HepG2 (cell line): ENCODE results near the gene DHRS4L2. TPM values are rescaled to one million over a fixed set of nuclear protein-coding genes. Genes with fewer than 3 reads are reported as not detected.

Experiments
- ATF7 ChIP-seq, 2 experiments: fragments of 450-650 bp in 1 of 2; sonication (generic) in 1 of 2; formaldehyde crosslinking in 1 of 2; IDR thresholded peaks; 2 replicates each; pipeline versions ENCODE4 v1.4.0 to v1.6.1; 2016 to 2020; ENCODE audit warnings: antibody characterized with exemption in 1 of 2, mild to moderate bottlenecking in 1 of 2, missing genetic modification reagents in 1 of 2
- HOXA7 ChIP-seq: sonication (generic); formaldehyde crosslinking; IDR thresholded peaks from 2 replicates; pipeline ENCODE4 v1.8.1; 2022; ENCODE audit warnings: mild to moderate bottlenecking, missing genetic modification reagents, moderate library complexity
- JUNB ChIP-seq: sonication (generic); formaldehyde crosslinking; IDR thresholded peaks from 2 replicates; pipeline ENCODE4 v1.8.0; 2022; ENCODE audit warnings: missing genetic modification reagents, mild to moderate bottlenecking, borderline replicate concordance
- PCBP1 ChIP-seq: fragments of 200-400 bp; formaldehyde crosslinking; IDR thresholded peaks from 2 replicates; pipeline ENCODE4 v1.6.1; 2017; ENCODE audit warnings: mild to moderate bottlenecking, low read depth, low read length, borderline replicate concordance
- REXO4 ChIP-seq: sonication (generic); formaldehyde crosslinking; IDR thresholded peaks from 2 replicates; pipeline ENCODE4 v1.8.0; 2022; ENCODE audit warnings: missing genetic modification reagents, mild to moderate bottlenecking, borderline replicate concordance
- SATB2 ChIP-seq: sonication (generic); formaldehyde crosslinking; IDR thresholded peaks from 2 replicates; pipeline ENCODE4 v1.5.0; 2020; ENCODE audit warnings: missing genetic modification reagents
- SIN3B ChIP-seq: fragments of 150-350 bp; IDR thresholded peaks from 2 replicates; pipeline ENCODE4 v1.6.1; 2014; ENCODE audit warnings: low read length
- SMAD9 ChIP-seq: sonication (generic); formaldehyde crosslinking; IDR thresholded peaks from 2 replicates; pipeline ENCODE4 v1.5.1; 2020; ENCODE audit warnings: mild to moderate bottlenecking, missing genetic modification reagents
- ZNF251 ChIP-seq: sonication (generic); formaldehyde crosslinking; IDR thresholded peaks from 2 replicates; pipeline ENCODE4 v1.9.0; 2021; ENCODE audit warnings: mild to moderate bottlenecking, missing genetic modification reagents
- ZNF34 ChIP-seq: sonication (generic); formaldehyde crosslinking; IDR thresholded peaks from 2 replicates; pipeline ENCODE4 v1.4.0; 2020; ENCODE audit warnings: mild to moderate bottlenecking, missing genetic modification reagents, borderline replicate concordance
- ZNF441 ChIP-seq: sonication (generic); formaldehyde crosslinking; IDR thresholded peaks from 2 replicates; pipeline ENCODE4 v1.7.0; 2021; ENCODE audit warnings: missing genetic modification reagents, borderline replicate concordance
- ZNF766 ChIP-seq: sonication (generic); formaldehyde crosslinking; IDR thresholded peaks from 2 replicates; pipeline ENCODE4 v1.5.0; 2020; ENCODE audit warnings: missing genetic modification reagents, borderline replicate concordance
- polyA plus RNA-seq, 8 experiments: library from polyadenylated mRNA; depleted of rRNA in 3 of 8; stranded (reverse) in 7 of 8; unstranded in 1 of 8; fragments of >200 nt; fragmentation: Illumina TruSeq in 4 of 8; extraction: Trizol in 4 of 8; gene quantifications; 2 replicates each; pipeline versions ENCODE4 v1.2.1 to v1.2.3, GENCODE V29; 2011 to 2016; ENCODE audit warnings: low read depth in 4 of 8, missing spikeins in 1 of 8, mixed read lengths in 1 of 8; ENCODE audit not compliant: insufficient read depth in 1 of 8
- total RNA-seq, 5 experiments: library from RNA; depleted of rRNA; stranded (reverse); fragments of >200 nt; fragmentation: Illumina TruSeq; extraction: Trizol; gene quantifications; 2 replicates each; pipeline ENCODE4 v1.2.3, GENCODE V29; 2016; ENCODE audit warnings: low read depth in 1 of 5
- TF ChIP-seq, protein P1 (sequence below): sonication (generic); formaldehyde crosslinking; IDR thresholded peaks from 2 replicates; pipeline ENCODE4; 2020; ENCODE audit warnings: missing genetic modification reagents, mild to moderate bottlenecking, borderline replicate concordance
- TF ChIP-seq, protein P2 (sequence below): sonication (generic); formaldehyde crosslinking; IDR thresholded peaks from 2 replicates; pipeline ENCODE4 v1.4.0; 2020; ENCODE audit warnings: missing genetic modification reagents, mild to moderate bottlenecking, borderline replicate concordance
- TF ChIP-seq, protein P3 (sequence below), 2 experiments: sonication (generic) in 1 of 2; formaldehyde crosslinking in 1 of 2; IDR thresholded peaks; 2 replicates each; pipeline versions ENCODE4 v1.5.1 to v1.6.1; 2011 to 2020; ENCODE audit warnings: borderline replicate concordance in 1 of 2, low read depth in 1 of 2, low read length in 1 of 2, mild to moderate bottlenecking in 1 of 2, missing genetic modification reagents in 1 of 2, moderate library complexity in 1 of 2
- TF ChIP-seq, protein P4 (sequence below): IDR thresholded peaks from 2 replicates; pipeline ENCODE4 v1.6.1; 2018; ENCODE audit warnings: missing genetic modification reagents, mild to moderate bottlenecking, missing compliant biosample characterization

DHRS4L2 gene
- total and polyA plus RNA-seq, 2 of the 13 experiments (the other 11 are each of a cell fraction or from before 2014, with no cell fraction given): 24.7 to 38.2 TPM

DNA sequence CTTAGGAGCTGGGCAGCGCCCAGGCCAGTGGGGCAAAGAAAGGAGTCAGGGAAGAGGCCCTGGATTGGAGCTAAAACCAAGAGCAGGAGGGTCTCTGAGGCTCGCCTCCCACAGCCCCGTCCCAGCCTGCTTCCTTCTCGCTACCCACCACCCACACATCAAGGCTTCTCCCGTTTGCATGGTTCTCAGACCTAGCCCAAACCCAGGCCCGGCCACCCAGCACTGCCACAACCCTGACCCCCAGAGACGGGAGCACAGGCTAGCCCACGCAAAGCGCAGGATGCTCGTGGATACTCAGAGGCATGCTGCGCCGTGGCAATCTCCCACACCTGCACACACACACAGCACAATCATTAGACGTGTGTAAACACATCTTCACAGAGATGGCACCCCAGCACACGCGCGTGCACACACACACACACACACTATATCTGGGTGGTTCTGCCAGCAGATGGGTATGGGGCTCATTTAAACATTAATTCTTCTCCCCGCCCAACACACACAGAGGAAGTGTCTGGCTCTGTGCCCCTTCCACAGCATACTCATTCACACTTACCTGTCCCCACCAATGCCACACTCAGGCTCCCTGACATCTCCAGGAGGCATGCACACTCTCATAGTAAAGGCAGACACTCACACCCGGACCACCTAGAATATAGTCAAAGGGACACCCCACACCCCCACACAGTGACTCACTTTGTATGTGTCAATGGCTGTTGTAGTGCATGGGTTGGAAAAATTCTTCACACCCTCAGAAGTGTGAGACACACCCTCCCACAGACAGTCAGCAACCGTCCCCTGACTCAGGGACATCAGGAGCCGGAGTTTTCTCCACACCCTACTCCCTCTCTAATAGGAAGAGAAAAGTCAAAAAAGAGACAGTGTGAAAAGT, 64.2 kb downstream of the DHRS4L2 start (continued):
- TF ChIP-seq ZNF766 (CRISPR knock-in tag) (no peak), SIN3B (no peak), SATB2 (CRISPR knock-in tag) (no peak), JUNB (CRISPR knock-in tag) (no peak; the same call in 1 of the 2 replicates), ZNF34 (CRISPR knock-in tag) (no peak), REXO4 (CRISPR knock-in tag) (0 out of 2 replicates have a peak, but pooled peaks have one; percentile 68), SMAD9 (CRISPR knock-in tag) (no peak), ZNF251 (CRISPR knock-in tag) (peak; percentile 61; the same call in 1 of the 2 replicates), HOXA7 (no peak; the same call in 1 of the 2 replicates), ZNF441 (CRISPR knock-in tag) (0 out of 2 replicates have a peak, but pooled peaks have one; percentile 20), PCBP1 (0 out of 2 replicates have a peak, but pooled peaks have one; percentile 9), ATF7 (IDR thresholded peaks at IDR 0.05) (no peak), ATF7 (CRISPR knock-in tag; IDR thresholded peaks at IDR 0.05) (0 out of 2 replicates have a peak, but pooled peaks have one; percentile 1)
- TF ChIP-seq, protein P1, sequence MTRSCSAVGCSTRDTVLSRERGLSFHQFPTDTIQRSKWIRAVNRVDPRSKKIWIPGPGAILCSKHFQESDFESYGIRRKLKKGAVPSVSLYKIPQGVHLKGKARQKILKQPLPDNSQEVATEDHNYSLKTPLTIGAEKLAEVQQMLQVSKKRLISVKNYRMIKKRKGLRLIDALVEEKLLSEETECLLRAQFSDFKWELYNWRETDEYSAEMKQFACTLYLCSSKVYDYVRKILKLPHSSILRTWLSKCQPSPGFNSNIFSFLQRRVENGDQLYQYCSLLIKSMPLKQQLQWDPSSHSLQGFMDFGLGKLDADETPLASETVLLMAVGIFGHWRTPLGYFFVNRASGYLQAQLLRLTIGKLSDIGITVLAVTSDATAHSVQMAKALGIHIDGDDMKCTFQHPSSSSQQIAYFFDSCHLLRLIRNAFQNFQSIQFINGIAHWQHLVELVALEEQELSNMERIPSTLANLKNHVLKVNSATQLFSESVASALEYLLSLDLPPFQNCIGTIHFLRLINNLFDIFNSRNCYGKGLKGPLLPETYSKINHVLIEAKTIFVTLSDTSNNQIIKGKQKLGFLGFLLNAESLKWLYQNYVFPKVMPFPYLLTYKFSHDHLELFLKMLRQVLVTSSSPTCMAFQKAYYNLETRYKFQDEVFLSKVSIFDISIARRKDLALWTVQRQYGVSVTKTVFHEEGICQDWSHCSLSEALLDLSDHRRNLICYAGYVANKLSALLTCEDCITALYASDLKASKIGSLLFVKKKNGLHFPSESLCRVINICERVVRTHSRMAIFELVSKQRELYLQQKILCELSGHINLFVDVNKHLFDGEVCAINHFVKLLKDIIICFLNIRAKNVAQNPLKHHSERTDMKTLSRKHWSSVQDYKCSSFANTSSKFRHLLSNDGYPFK (CRISPR knock-in tag): no peak
- TF ChIP-seq, protein P2, sequence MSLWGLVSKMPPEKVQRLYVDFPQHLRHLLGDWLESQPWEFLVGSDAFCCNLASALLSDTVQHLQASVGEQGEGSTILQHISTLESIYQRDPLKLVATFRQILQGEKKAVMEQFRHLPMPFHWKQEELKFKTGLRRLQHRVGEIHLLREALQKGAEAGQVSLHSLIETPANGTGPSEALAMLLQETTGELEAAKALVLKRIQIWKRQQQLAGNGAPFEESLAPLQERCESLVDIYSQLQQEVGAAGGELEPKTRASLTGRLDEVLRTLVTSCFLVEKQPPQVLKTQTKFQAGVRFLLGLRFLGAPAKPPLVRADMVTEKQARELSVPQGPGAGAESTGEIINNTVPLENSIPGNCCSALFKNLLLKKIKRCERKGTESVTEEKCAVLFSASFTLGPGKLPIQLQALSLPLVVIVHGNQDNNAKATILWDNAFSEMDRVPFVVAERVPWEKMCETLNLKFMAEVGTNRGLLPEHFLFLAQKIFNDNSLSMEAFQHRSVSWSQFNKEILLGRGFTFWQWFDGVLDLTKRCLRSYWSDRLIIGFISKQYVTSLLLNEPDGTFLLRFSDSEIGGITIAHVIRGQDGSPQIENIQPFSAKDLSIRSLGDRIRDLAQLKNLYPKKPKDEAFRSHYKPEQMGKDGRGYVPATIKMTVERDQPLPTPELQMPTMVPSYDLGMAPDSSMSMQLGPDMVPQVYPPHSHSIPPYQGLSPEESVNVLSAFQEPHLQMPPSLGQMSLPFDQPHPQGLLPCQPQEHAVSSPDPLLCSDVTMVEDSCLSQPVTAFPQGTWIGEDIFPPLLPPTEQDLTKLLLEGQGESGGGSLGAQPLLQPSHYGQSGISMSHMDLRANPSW (CRISPR knock-in tag): no peak
- TF ChIP-seq, protein P3, sequence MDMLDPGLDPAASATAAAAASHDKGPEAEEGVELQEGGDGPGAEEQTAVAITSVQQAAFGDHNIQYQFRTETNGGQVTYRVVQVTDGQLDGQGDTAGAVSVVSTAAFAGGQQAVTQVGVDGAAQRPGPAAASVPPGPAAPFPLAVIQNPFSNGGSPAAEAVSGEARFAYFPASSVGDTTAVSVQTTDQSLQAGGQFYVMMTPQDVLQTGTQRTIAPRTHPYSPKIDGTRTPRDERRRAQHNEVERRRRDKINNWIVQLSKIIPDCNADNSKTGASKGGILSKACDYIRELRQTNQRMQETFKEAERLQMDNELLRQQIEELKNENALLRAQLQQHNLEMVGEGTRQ (IDR thresholded peaks at IDR 0.05; ENCODE audit: low read depth, low read length): no peak
- TF ChIP-seq, protein P3 (CRISPR knock-in tag; IDR thresholded peaks at IDR 0.05; ENCODE audit: borderline replicate concordance): no peak
- TF ChIP-seq, protein P4, sequence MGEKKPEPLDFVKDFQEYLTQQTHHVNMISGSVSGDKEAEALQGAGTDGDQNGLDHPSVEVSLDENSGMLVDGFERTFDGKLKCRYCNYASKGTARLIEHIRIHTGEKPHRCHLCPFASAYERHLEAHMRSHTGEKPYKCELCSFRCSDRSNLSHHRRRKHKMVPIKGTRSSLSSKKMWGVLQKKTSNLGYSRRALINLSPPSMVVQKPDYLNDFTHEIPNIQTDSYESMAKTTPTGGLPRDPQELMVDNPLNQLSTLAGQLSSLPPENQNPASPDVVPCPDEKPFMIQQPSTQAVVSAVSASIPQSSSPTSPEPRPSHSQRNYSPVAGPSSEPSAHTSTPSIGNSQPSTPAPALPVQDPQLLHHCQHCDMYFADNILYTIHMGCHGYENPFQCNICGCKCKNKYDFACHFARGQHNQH (CRISPR knock-in tag): no peak
